CD4-positive, alpha-beta T cell treated with Interleukin-10 for 1 hour (primary cell): ENCODE measurements around the gene HNRNPH3.

Experiments
- DNase-seq: peaks from one replicate; pipeline ENCODE4 v3.0.0-alpha.2; 2020

HNRNPH3 gene

GRCh38 chr10:68332259-68333057, 594 bp downstream of the HNRNPH3 start, which contains the start of gene PBLD:
Gene PBLD, minus strand, starts transcription at chr10:68332928. Its CDS starts 26,084 bp downstream, at chr10:68306844.
- DNase-seq: peak; percentile 70

GRCh38 chr10:68333058-68333395, 1.2 kb downstream of the HNRNPH3 start:
- DNase-seq: no peak

- no peak for DNase-seq
Observed at GRCh38 chr10:68333440-68334431, 1.9 kb downstream of the HNRNPH3 start.

- no peak for DNase-seq
Observed at GRCh38 chr10:68334672-68335467, 3.0 kb downstream of the HNRNPH3 start.

DNA sequence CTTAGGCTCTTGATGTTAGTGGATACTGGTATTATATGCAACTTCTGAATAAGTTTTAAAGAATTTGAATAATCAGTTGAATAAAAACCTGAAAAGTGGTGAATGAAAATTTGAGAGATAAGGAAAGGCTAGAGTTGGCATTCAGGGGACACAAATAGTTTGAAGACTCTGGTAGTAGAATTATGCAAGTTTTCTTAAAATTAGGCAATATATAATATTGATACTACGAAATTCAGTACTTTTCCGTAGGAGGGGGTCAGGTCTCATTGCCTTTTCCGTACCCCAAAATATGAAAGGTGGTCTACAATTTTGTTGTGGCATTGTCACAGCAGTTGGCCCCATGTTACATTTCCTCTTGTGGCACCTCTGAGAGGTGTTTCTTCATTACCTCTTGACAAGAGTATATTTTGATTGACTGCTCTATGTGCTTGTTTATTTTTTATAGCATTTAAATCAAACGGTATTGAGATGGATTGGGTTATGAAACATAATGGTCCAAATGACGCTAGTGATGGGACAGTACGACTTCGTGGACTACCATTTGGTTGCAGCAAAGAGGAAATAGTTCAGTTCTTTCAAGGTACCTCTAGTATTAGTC, 5.0 kb downstream of the HNRNPH3 start:
- DNase-seq: no peak

GRCh38 chr10:68340358-68341080, 8.7 kb downstream of the HNRNPH3 start:
- no peak for DNase-seq

GRCh38 chr10:68342909-68343516, 11.1 kb downstream of the HNRNPH3 start:
- DNase-seq: no peak

DNA sequence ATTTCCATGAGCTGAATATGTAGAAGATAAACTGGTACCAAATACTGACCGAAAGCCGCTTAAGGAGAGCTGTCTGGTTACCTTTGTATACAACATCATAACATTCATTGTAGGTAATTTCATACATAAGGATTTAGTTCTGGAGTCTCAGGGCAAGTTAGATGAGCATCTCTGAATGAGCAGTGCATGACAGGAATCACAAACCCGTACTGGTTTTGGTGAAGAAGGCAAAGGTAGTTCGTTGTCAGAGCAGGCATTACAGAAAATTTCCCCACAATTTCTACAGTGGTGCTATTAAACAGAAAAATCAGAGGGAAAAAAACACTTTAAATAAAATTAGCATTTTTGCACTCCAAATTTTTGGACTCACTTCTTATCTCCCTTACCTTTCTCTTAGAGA, 13.8 kb downstream of the HNRNPH3 start:
- no peak for DNase-seq

DNA sequence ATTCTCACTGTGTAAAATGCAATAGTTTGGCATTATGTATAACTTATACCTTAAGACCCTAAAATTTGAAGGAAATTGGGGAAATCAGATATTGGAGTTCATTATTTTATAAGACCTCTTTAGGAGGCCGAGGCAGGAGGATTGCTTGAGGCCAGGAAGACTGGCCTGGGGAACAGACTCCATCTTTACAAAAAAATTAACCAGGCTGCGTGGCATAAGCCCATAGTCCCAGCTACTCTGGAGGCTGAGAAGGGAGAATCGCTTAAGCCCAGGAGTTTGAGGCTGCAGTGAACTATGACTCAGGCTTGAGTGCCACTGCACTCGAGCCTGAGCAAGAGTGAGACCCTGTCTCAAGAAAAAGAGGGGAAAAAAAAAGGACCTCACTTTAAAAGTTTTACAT, 14.9 kb downstream of the HNRNPH3 start:
- DNase-seq: no peak

DNA sequence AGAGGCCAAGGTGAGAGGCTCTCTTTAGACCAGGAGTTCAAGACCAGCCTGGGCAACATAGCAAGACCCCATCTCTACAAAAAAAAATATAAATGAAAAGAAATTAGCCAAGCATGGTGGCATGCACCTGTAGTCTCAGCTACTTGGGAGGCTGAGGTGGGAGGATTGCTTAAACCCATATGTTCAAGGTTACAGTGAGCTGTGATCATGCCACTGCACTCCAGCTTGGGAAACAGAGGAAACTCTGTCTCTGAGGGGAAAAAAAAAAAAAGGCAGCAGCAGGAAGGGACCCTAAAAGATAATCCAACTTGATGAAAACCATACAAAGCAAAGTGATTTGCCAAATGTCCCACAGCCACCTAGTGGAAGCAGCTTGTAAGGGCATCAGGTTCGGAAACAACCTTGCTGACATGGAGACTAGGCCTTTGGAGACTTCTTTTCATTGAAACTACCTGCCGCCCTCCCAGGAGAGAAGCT, 16.4 kb downstream of the HNRNPH3 start:
- DNase-seq: peak; percentile 68

GRCh38 chr10:68353537-68353936, 21.7 kb downstream of the HNRNPH3 start:
- no peak for DNase-seq

DNA sequence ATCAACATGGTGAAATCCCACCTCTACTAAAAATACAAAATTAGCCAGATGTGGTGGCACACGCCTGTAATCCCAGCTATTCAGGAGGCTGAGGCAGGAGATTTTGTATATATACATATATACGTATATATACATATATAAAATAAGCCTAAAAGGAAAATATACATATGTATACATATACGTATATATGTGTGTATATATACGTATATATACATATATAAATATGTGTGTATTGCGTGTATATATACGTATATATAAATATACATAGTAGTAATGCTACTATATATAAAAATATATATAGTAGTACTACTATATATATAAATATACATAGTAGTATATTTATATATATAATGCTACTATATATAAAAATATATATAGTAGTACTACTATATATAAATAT, 27.3 kb downstream of the HNRNPH3 start:
- DNase-seq: no peak

- no peak for DNase-seq
Observed at GRCh38 chr10:68362590-68362989, 30.7 kb downstream of the HNRNPH3 start.

- DNase-seq: no peak
Observed at GRCh38 chr10:68364101-68364886, 32.4 kb downstream of the HNRNPH3 start.

DNA sequence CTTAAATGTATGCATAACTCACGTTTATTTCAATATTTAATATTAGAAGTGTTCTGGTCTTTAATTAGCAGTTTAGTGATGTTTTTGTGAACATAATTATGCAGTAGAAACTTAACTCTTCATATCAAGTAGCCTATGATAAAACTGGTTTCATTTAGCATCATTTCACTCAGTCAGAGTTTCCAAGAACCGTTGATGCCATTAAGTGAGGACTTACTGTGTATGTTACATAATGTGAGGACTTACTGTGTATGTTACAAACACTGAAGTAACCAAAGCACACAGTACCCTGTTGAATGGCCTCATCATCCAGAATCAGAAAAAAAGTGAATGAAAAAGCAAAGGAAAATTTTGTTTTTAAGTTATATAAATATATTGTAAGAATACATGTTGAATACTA, 33.7 kb downstream of the HNRNPH3 start:
- no peak for DNase-seq

GRCh38 chr10:68366600-68366999, 34.7 kb downstream of the HNRNPH3 start:
- no peak for DNase-seq

GRCh38 chr10:68367121-68367520, 35.3 kb downstream of the HNRNPH3 start:
- no peak for DNase-seq

DNA sequence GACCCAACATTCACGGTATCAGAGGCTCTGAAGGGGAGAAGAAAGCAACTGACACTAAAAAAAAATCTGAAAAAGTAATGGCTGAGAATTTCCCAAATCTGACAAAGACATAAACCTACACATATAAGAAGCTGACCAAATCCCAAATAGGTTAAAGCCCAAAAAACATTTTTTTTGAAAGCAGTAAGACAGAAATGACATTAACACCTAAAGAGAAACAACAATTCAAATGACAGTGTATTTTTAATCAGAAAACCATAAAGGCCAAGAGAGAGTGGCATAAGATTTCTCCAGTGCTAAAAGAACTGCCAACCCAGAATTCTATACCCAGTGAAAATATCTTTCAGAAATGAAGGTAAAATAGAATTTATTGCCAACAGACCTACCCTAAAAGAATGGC, 39.7 kb downstream of the HNRNPH3 start:
- DNase-seq: no peak

- no peak for DNase-seq
Observed at GRCh38 chr10:68385740-68386139, 53.9 kb downstream of the HNRNPH3 start.
